NCI-H1105 treated with DMSO at 0.1 percent for 48 hours (cell line): ENCODE data around the gene DDX1.

Source experiments
- DNase-seq: peaks from one replicate; lab custom pipeline; 2025; lab: John Stamatoyannopoulos, UW

Gene DDX1

GRCh38 chr2:15562354-15563031, 29.2 kb upstream of the DDX1 start:
- DNase-seq: no peak

- no peak for DNase-seq
These were observed 28.2 kb upstream of the DDX1 start for GRCh38 chr2:15563227-15564100.

- no peak for DNase-seq
These were observed 26.3 kb upstream of the DDX1 start for GRCh38 chr2:15565392-15565791.

GRCh38 chr2:15565994-15566671, 25.5 kb upstream of the DDX1 start:
- DNase-seq: no peak

- no peak for DNase-seq
These were observed 24.8 kb upstream of the DDX1 start for GRCh38 chr2:15566912-15567311.

GRCh38 chr2:15568874-15569273, 22.8 kb upstream of the DDX1 start:
- DNase-seq: no peak

- no peak for DNase-seq
These were observed 21.6 kb upstream of the DDX1 start for GRCh38 chr2:15570104-15570503.

GRCh38 chr2:15571729-15572128, 19.9 kb upstream of the DDX1 start:
- DNase-seq: no peak

GRCh38 chr2:15577071-15577735, 14.5 kb upstream of the DDX1 start:
- peak; percentile 52 for DNase-seq

GRCh38 chr2:15579641-15580040, 12.0 kb upstream of the DDX1 start:
- DNase-seq: no peak

- no peak for DNase-seq
These were observed 11.2 kb upstream of the DDX1 start for GRCh38 chr2:15580451-15580850.

GRCh38 chr2:15582710-15583357, 8.8 kb upstream of the DDX1 start:
- no peak for DNase-seq

GRCh38 chr2:15583826-15584225, 7.8 kb upstream of the DDX1 start:
- no peak for DNase-seq

GRCh38 chr2:15584316-15584715, 7.4 kb upstream of the DDX1 start:
- DNase-seq: no peak

GRCh38 chr2:15584767-15585469, 6.8 kb upstream of the DDX1 start:
- no peak for DNase-seq

- peak; percentile 59 for DNase-seq
These were observed 3.2 kb upstream of the DDX1 start for GRCh38 chr2:15588329-15588919.

GRCh38 chr2:15591373-15591691, 336 bp upstream of the DDX1 start:
- DNase-seq: no peak

GRCh38 chr2:15593327-15593705, 1.6 kb downstream of the DDX1 start:
- no peak for DNase-seq

GRCh38 chr2:15594291-15595256, 2.9 kb downstream of the DDX1 start:
- DNase-seq: no peak
